GM13976 (cell line): ENCODE measurements around the gene UNC13C.

ENCODE experiments used
- DNase-seq: peaks from one replicate; pipeline ENCODE4 v3.0.0; 2012; ENCODE audit warnings: low spot score
- in situ Hi-C: fragments of 300-500 bp; cut with MboI; formaldehyde crosslinking; loops from one replicate; pipeline ENCODE4 v1.12.0; 2022; ENCODE audit warnings: low sequenced_read_pairs, mixed read lengths, inconsistent platforms; ENCODE audit not compliant: unreplicated experiment
- TF ChIP-seq, protein P1 (sequence below): IDR thresholded peaks from 2 replicates; pipeline ENCODE4 v1.5.1; 2012; ENCODE audit warnings: borderline replicate concordance, mild to moderate bottlenecking; ENCODE audit not compliant: insufficient read depth; ENCODE audit errors: extremely low read depth, missing control alignments, control extremely low read depth

Gene UNC13C

DNA sequence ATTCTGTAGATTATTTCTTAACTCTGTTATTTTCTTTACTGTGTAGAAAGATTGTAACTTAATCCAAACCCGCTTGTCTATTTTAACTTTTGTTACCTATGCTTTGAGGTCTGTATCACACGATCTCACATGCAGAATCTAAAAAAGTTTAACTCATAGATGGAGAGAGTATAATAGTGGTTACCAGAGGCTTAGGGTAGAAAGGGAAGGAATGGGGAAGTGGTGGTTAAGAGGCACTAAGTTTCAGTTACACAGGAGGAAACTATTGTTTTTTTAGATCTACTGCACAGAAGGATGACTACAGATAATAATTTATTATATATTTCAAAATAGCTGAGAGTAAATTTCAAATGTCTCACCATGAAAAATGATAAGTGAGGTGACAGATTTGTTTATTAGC, 703.3 kb downstream of the UNC13C start:
- in situ Hi-C loops, result no loop called here
- TF ChIP-seq, protein P1, sequence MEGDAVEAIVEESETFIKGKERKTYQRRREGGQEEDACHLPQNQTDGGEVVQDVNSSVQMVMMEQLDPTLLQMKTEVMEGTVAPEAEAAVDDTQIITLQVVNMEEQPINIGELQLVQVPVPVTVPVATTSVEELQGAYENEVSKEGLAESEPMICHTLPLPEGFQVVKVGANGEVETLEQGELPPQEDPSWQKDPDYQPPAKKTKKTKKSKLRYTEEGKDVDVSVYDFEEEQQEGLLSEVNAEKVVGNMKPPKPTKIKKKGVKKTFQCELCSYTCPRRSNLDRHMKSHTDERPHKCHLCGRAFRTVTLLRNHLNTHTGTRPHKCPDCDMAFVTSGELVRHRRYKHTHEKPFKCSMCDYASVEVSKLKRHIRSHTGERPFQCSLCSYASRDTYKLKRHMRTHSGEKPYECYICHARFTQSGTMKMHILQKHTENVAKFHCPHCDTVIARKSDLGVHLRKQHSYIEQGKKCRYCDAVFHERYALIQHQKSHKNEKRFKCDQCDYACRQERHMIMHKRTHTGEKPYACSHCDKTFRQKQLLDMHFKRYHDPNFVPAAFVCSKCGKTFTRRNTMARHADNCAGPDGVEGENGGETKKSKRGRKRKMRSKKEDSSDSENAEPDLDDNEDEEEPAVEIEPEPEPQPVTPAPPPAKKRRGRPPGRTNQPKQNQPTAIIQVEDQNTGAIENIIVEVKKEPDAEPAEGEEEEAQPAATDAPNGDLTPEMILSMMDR, result no peak
- DNase-seq, result no peak
